Measurements from ENCODE around the gene INO80E.

INO80E gene

GRCh38 chr16:29995324-29995910 lies 624 bp upstream of the INO80E start, which contains the start of gene HIRIP3:
Gene HIRIP3, minus strand, starts transcription at chr16:29995617. Its CDS starts 12 bp downstream, at chr16:29995605.
- H3K27ac ChIP-seq (ENCODE audit: low read length) = peak within 1 kb of the TSS; percentile 85
- H2AFZ ChIP-seq (ENCODE audit: low read depth, low read length) = peak within 1 kb of the TSS; percentile 91
- no peaks in the 10 kb centered on the region for H3K27me3 ChIP-seq (ENCODE audit: low read depth, low read length)
- TF ChIP-seq CTCF (IDR thresholded peaks at IDR 0.05; ENCODE audit: low read depth, low read length) = no peak
- H3K9ac ChIP-seq (ENCODE audit: low read length) = peak within 1 kb of the TSS; percentile 99
- peak within 1 kb of the TSS; percentile 94 for H3K4me3 ChIP-seq (ENCODE audit: low read length)
- peaks cover 13% of the 10 kb centered on the region for H3K4me1 ChIP-seq (ENCODE audit: low read length)
- H3K79me2 ChIP-seq (ENCODE audit: low read length) = peaks cover 16% of the 10 kb centered on the region
- H3K36me3 ChIP-seq (replicated peaks; ENCODE audit: low read depth, low read length) = peaks cover 20% of the 10 kb centered on the region
- H3K4me2 ChIP-seq (ENCODE audit: low read length) = peak within 1 kb of the TSS; percentile 96
- H4K20me1 ChIP-seq (ENCODE audit: insufficient read depth, low read length) = no peaks in the 10 kb centered on the region
- H3K9me3 ChIP-seq (ENCODE audit: insufficient read depth, low read length) = no peaks in the 10 kb centered on the region

GRCh38 chr16:29996766-29997250 lies 767 bp downstream of the INO80E start:
- Histone ChIP-seq H3K9ac (ENCODE audit: low read length) (peak overlapping the region; percentile 99), H3K4me3 (ENCODE audit: low read length) (peak overlapping the region; percentile 94), H3K79me2 (ENCODE audit: low read length) (peaks cover 16% of the 10 kb centered on the region), H3K36me3 (replicated peaks; ENCODE audit: low read depth, low read length) (peaks cover 16% of the 10 kb centered on the region), H3K9me3 (ENCODE audit: insufficient read depth, low read length) (no peaks in the 10 kb centered on the region), H3K27ac (ENCODE audit: low read length) (peak overlapping the region; percentile 47), H2AFZ (ENCODE audit: low read depth, low read length) (peak overlapping the region; percentile 83), H3K4me2 (ENCODE audit: low read length) (peak overlapping the region; percentile 96), H4K20me1 (ENCODE audit: insufficient read depth, low read length) (no peaks in the 10 kb centered on the region), H3K27me3 (ENCODE audit: low read depth, low read length) (no peaks in the 10 kb centered on the region), H3K4me1 (ENCODE audit: low read length) (peaks cover 13% of the 10 kb centered on the region)
- no peak for TF ChIP-seq CTCF (IDR thresholded peaks at IDR 0.05; ENCODE audit: low read depth, low read length)
- no peak for TF ChIP-seq EZH2phosphoT487 (IDR thresholded peaks at IDR 0.05; ENCODE audit: low read depth)

- peaks cover 6% of the 10 kb centered on the region for H3K36me3 ChIP-seq (replicated peaks; ENCODE audit: low read depth, low read length)
- H3K27ac ChIP-seq (ENCODE audit: low read length) = no peak overlapping the region
- TF ChIP-seq EZH2phosphoT487 (IDR thresholded peaks at IDR 0.05; ENCODE audit: low read depth) (no peak), CTCF (IDR thresholded peaks at IDR 0.05; ENCODE audit: low read depth, low read length) (no peak)
- H3K4me2 ChIP-seq (ENCODE audit: low read length) = no peak overlapping the region
- H3K9me3 ChIP-seq (ENCODE audit: insufficient read depth, low read length) = no peaks in the 10 kb centered on the region
- H3K27me3 ChIP-seq (ENCODE audit: low read depth, low read length) = no peaks in the 10 kb centered on the region
- no peak overlapping the region for H3K4me3 ChIP-seq (ENCODE audit: low read length)
- no peak overlapping the region for H3K9ac ChIP-seq (ENCODE audit: low read length)
- H3K4me1 ChIP-seq (ENCODE audit: low read length) = peaks cover 9% of the 10 kb centered on the region
- H2AFZ ChIP-seq (ENCODE audit: low read depth, low read length) = no peak overlapping the region
- H3K79me2 ChIP-seq (ENCODE audit: low read length) = peaks cover 14% of the 10 kb centered on the region
- no peaks in the 10 kb centered on the region for H4K20me1 ChIP-seq (ENCODE audit: insufficient read depth, low read length)
Observed at GRCh38 chr16:29999605-30000004, 3.6 kb downstream of the INO80E start.

GRCh38 chr16:30000735-30001631 lies 4.9 kb downstream of the INO80E start:
- no peak overlapping the region for H3K9ac ChIP-seq (ENCODE audit: low read length)
- no peak; the same call in 1 of the 2 replicates for TF ChIP-seq CTCF (IDR thresholded peaks at IDR 0.05; ENCODE audit: low read depth, low read length)
- peaks cover 9% of the 10 kb centered on the region for H3K4me1 ChIP-seq (ENCODE audit: low read length)
- H4K20me1 ChIP-seq (ENCODE audit: insufficient read depth, low read length) = no peaks in the 10 kb centered on the region
- H3K4me3 ChIP-seq (ENCODE audit: low read length) = no peak overlapping the region
- H3K79me2 ChIP-seq (ENCODE audit: low read length) = peaks cover 10% of the 10 kb centered on the region
- H3K27me3 ChIP-seq (ENCODE audit: low read depth, low read length) = no peaks in the 10 kb centered on the region
- no peak overlapping the region for H3K27ac ChIP-seq (ENCODE audit: low read length)
- H3K9me3 ChIP-seq (ENCODE audit: insufficient read depth, low read length) = no peaks in the 10 kb centered on the region
- H2AFZ ChIP-seq (ENCODE audit: low read depth, low read length) = no peak overlapping the region
- H3K36me3 ChIP-seq (replicated peaks; ENCODE audit: low read depth, low read length) = peaks cover 6% of the 10 kb centered on the region
- H3K4me2 ChIP-seq (ENCODE audit: low read length) = no peak overlapping the region

Measured in OCI-LY3 (cell line).